ENCODE results near the gene GORAB. TPM values are rescaled to one million over a fixed set of nuclear protein-coding genes. Genes with fewer than 3 reads are reported as not detected.

The GORAB gene
- total and polyA plus RNA-seq, 2 of the 8 experiments (the other 6 are each of a cell fraction or from before 2014, with no cell fraction given), result 4.0 to 9.6 TPM

DNA sequence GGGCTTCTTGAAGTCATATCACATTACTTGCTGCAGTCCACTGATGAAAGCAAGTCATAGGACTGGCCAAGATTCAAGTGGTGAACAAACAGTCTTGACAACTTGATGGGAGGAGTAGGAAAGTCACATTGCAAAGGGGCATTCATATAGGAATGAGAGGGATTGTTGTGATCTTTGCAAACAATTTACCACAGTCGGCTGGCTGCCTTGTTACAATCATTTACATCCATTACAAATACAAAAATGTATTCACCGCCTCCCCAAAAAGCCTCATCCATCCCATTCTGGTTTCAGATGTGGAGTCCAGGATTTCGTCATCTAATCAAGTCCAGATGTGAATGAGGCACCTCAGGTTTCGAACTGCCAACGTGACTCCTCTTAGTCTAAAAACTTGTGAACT lies 26.8 kb downstream of the GORAB start:
- Histone ChIP-seq H3K79me2 (ENCODE audit: control insufficient read depth in 1 of 2, insufficient read depth in 2 of 2, low read length in 2 of 2) (no peaks in the 10 kb centered on the region), H3K79me1 (ENCODE audit: low read depth, low read length) (no peaks in the 10 kb centered on the region), H3K18ac (ENCODE audit: extremely low read depth, low read length) (no peak overlapping the region), H2BK15ac (ENCODE audit: low read length) (no peak overlapping the region), H2AK5ac (ENCODE audit: low read depth, low read length) (no peak overlapping the region), H3K27ac (ENCODE audit: low read depth, low read length) (no peak overlapping the region), H4K20me1 (replicated peaks in 1 of 2; ENCODE audit: control insufficient read depth in 1 of 2, insufficient read depth in 2 of 2, low read length in 2 of 2) (no peaks in the 10 kb centered on the region), H3K4me2 (ENCODE audit: insufficient read depth in 1 of 2, low read depth in 2 of 2, low read length in 2 of 2) (no peak overlapping the region), H2BK20ac (ENCODE audit: low read length) (no peak overlapping the region), H3K9me3 (ENCODE audit: insufficient read depth in 2 of 2, low read depth in 1 of 2, low read length in 1 of 2) (no peaks in the 10 kb centered on the region), H3K14ac (ENCODE audit: insufficient read length) (no peak overlapping the region), H3K4ac (replicated peaks; ENCODE audit: insufficient read length, low read depth, low read length) (no peak overlapping the region), H3K27me3 (replicated peaks in 1 of 4; ENCODE audit: control insufficient read depth in 3 of 4, extremely low read depth in 1 of 4, insufficient read depth in 3 of 4, low read length in 3 of 4) (no peaks in the 10 kb centered on the region), H3K36me3 (ENCODE audit: control insufficient read depth in 2 of 4, insufficient read depth in 4 of 4, low read length in 3 of 4) (no peaks in the 10 kb centered on the region; a peak in 1 of 8 replicates), H2BK12ac (ENCODE audit: low read depth, low read length) (no peak overlapping the region), H3K23me2 (ENCODE audit: low read depth, low read length) (no peaks in the 10 kb centered on the region), H3K23ac (ENCODE audit: insufficient read length) (no peak overlapping the region), H3K4me3 (ENCODE audit: extremely low read depth in 1 of 4, insufficient read depth in 2 of 4, low read depth in 3 of 4, low read length in 4 of 4) (no peak overlapping the region), H4K5ac (ENCODE audit: insufficient read length, low read depth, low read length) (no peak overlapping the region), H2BK5ac (ENCODE audit: low read depth, low read length) (no peak overlapping the region), H2AFZ (ENCODE audit: low read length) (no peak overlapping the region), H3K9ac (replicated peaks in 1 of 4; ENCODE audit: extremely low read depth in 1 of 4, low read depth in 3 of 4, low read length in 3 of 4) (no peak overlapping the region), H4K8ac (ENCODE audit: extremely low read depth, insufficient read depth, low read length) (no peak overlapping the region), H3K4me1 (replicated peaks in 1 of 4; ENCODE audit: control insufficient read depth in 3 of 4, insufficient read depth in 4 of 4, low read length in 3 of 4) (peaks cover 4 to 10% (median 6%) of the 10 kb centered on the region in 4 experiments; a peak in 6 of 7 replicates), H2BK120ac (replicated peaks; ENCODE audit: low read depth, low read length) (no peak overlapping the region), H3K56ac (replicated peaks; ENCODE audit: insufficient read length, low read depth, low read length) (no peak overlapping the region), H4K91ac (replicated peaks; ENCODE audit: insufficient read length, low read length) (no peak overlapping the region)
- no peak for DNase-seq (ENCODE audit: low read depth in 1 of 2, low spot score in 2 of 2)
- TF ChIP-seq, protein P1, sequence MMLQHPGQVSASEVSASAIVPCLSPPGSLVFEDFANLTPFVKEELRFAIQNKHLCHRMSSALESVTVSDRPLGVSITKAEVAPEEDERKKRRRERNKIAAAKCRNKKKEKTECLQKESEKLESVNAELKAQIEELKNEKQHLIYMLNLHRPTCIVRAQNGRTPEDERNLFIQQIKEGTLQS (IDR thresholded peaks at IDR 0.05; ENCODE audit: insufficient read depth, low read depth, low read length), result no peak
- TF ChIP-seq CREB1 (IDR thresholded peaks at IDR 0.05), result no peak
- TF ChIP-seq GABPA (IDR thresholded peaks at IDR 0.05; ENCODE audit: borderline replicate concordance, insufficient read depth, low read length), result no peak
- TF ChIP-seq RXRA (IDR thresholded peaks at IDR 0.05; ENCODE audit: insufficient read depth, low read depth, low read length), result no peak
- ChIA-PET CTCF (ENCODE audit: partially characterized antibody) (interaction anchor here (0.5 kb wide), 1 partner anchor 299 kb away, joined by 3 read pairs; no protein-coding TSS in a partner anchor), POLR2A (ENCODE audit: partially characterized antibody) (no interaction called here)
- 93% methylated on average over 5 of the region's 5 CpGs; no CpG with 5 or more reads in 1 of the 2 experiments for WGBS, 2 experiments (ENCODE audit: extremely low coverage in 1 of 2, insufficient coverage in 1 of 2, insufficient read length in 1 of 2, insufficient replicate concordance in 2 of 2, low coverage in 1 of 2, low lambda C conversion rate in 2 of 2, missing lambda C conversion rate in 1 of 2)
- FAIRE-seq, result no peak

All from H1 (cell line).